T follicular helper cell (primary cell): ENCODE results near the gene UBR3.
A peak's percentile ranks its signal among the peaks of the same experiment; 100 is the strongest.
"Not testable (repeated sequence)": the region's sequence is repeated elsewhere in the genome, so short reads cannot be mapped to it uniquely, and the experiment has no call there.

ENCODE experiments used
- DNase-seq: peaks from one replicate; pipeline ENCODE4 v3.0.0-alpha.2; 2020; ENCODE audit warnings: low read depth
- total RNA-seq, 2 experiments: gene quantifications; one replicate each; lab custom pipeline; 2026; lab: John Stamatoyannopoulos, UW

Gene UBR3
- total RNA-seq = 81.4 to 114 reads per million in 2 experiments

GRCh38 chr2:169827272-169828140 is at the start of gene UBR3:
Gene UBR3 (plus strand): TSS chr2:169827454. CDS start chr2:169827508, 54 bp downstream.
- DNase-seq = peak; percentile 87

- DNase-seq = no peak
Observed at GRCh38 chr2:169778446-169778845, 48.8 kb upstream of the UBR3 start.

- DNase-seq = no peak
Observed at GRCh38 chr2:169781249-169782013, 45.8 kb upstream of the UBR3 start.

- no peak for DNase-seq
Observed at GRCh38 chr2:169782513-169782912, 44.7 kb upstream of the UBR3 start.

- no peak for DNase-seq
Observed at GRCh38 chr2:169790581-169790980, 36.7 kb upstream of the UBR3 start.

- DNase-seq = no peak
Observed at GRCh38 chr2:169795181-169795580, 32.1 kb upstream of the UBR3 start.

- no peak for DNase-seq
Observed at GRCh38 chr2:169796441-169796840, 30.8 kb upstream of the UBR3 start.

- no peak for DNase-seq
Observed at GRCh38 chr2:169797601-169798000, 29.7 kb upstream of the UBR3 start.

- DNase-seq = no peak
Observed at GRCh38 chr2:169798397-169798717, 28.9 kb upstream of the UBR3 start.

- DNase-seq = peak; percentile 84
Observed at GRCh38 chr2:169798718-169799592, 28.3 kb upstream of the UBR3 start, which contains the start of gene SSB. Gene SSB (plus strand): TSS chr2:169798871. CDS start chr2:169800961, 2,090 bp downstream.

GRCh38 chr2:169803480-169803879 is 23.8 kb upstream of the UBR3 start:
- DNase-seq = no peak

GRCh38 chr2:169806586-169806985 is 20.7 kb upstream of the UBR3 start:
- no peak for DNase-seq

- DNase-seq = no peak
Observed at GRCh38 chr2:169808221-169808620, 19.0 kb upstream of the UBR3 start.

GRCh38 chr2:169815849-169816248 is 11.4 kb upstream of the UBR3 start:
- no peak for DNase-seq

- DNase-seq = not testable (repeated sequence)
Observed at GRCh38 chr2:169816961-169817360, 10.3 kb upstream of the UBR3 start.

GRCh38 chr2:169817369-169817768 is 9.9 kb upstream of the UBR3 start:
- not testable (repeated sequence) for DNase-seq

GRCh38 chr2:169818241-169818640 is 9.0 kb upstream of the UBR3 start:
- no peak for DNase-seq

GRCh38 chr2:169819106-169819505 is 8.1 kb upstream of the UBR3 start:
- DNase-seq = no peak

- not testable (repeated sequence) for DNase-seq
Observed at GRCh38 chr2:169820101-169820500, 7.2 kb upstream of the UBR3 start.

- no peak for DNase-seq
Observed at GRCh38 chr2:169822036-169822435, 5.2 kb upstream of the UBR3 start.

- no peak for DNase-seq
Observed at GRCh38 chr2:169822785-169823392, 4.4 kb upstream of the UBR3 start.

GRCh38 chr2:169823996-169824372 is 3.3 kb upstream of the UBR3 start:
- DNase-seq = no peak
